Activated CD4-positive, alpha-beta T cell treated with anti-CD3 and anti-CD28 coated beads, Interleukin-2, amount 50 U/mL, for 24 hours (primary cell): ENCODE results near the gene TRAF2.

Experiments used
- DNase-seq, 2 donors: peaks; one replicate each; pipeline ENCODE4 v3.0.0-alpha.2; 2020; ENCODE audit warnings: low read depth in 1 of 2, low spot score in 1 of 2

TRAF2 gene

GRCh38 chr9:136930014-136930413 is 43.7 kb downstream of the TRAF2 start:
- DNase-seq, result no peak

GRCh38 chr9:136931611-136932130 is 45.4 kb downstream of the TRAF2 start:
- DNase-seq, result no peak

- no peak for DNase-seq
These were observed 48.0 kb downstream of the TRAF2 start for GRCh38 chr9:136934277-136934676.

- DNase-seq, result no peak
These were observed 49.3 kb downstream of the TRAF2 start for GRCh38 chr9:136935651-136936050.

- no peak for DNase-seq
These were observed 50.4 kb downstream of the TRAF2 start for GRCh38 chr9:136936645-136937170.

GRCh38 chr9:136937186-136938001 is 51.1 kb downstream of the TRAF2 start:
- DNase-seq, result no peak

- no peak for DNase-seq
These were observed 53.2 kb downstream of the TRAF2 start for GRCh38 chr9:136939431-136939995.

- no peak for DNase-seq
These were observed 53.7 kb downstream of the TRAF2 start for GRCh38 chr9:136939996-136940525.

- DNase-seq, result no peak
These were observed 54.4 kb downstream of the TRAF2 start for GRCh38 chr9:136940526-136941230.

GRCh38 chr9:136941231-136942111 is 55.2 kb downstream of the TRAF2 start:
- DNase-seq, result no peak

GRCh38 chr9:136942112-136942880 is 56.0 kb downstream of the TRAF2 start:
- DNase-seq, result no peak

GRCh38 chr9:136942881-136943230 is 56.5 kb downstream of the TRAF2 start:
- no peak for DNase-seq

- DNase-seq, result no peak
These were observed 57.2 kb downstream of the TRAF2 start for GRCh38 chr9:136943291-136944211.

- peak in 1 of 2 donors; percentile 16 for DNase-seq
These were observed 57.8 kb downstream of the TRAF2 start for GRCh38 chr9:136944212-136944518.

GRCh38 chr9:136944519-136945332 is 58.4 kb downstream of the TRAF2 start, which contains the start of the genes C8G and FBXW5:
C8G (plus strand) TSS chr9:136945243; CDS start chr9:136945321, 78 bp downstream.
FBXW5 (minus strand) TSS chr9:136944738; CDS start chr9:136944083, 655 bp downstream.
- DNase-seq, result peak; percentile 90 to 95

- DNase-seq, result no peak
These were observed 59.3 kb downstream of the TRAF2 start for GRCh38 chr9:136945333-136946227.
